GM19467 (cell line): ENCODE results near the gene TRMT61A.
"Not testable (repeated sequence)": the region's sequence is repeated elsewhere in the genome, so short reads cannot be mapped to it uniquely, and the experiment has no call there.

Experiments used
- ATAC-seq: cut with Tn5 transposase; IDR thresholded peaks from one replicate; pipeline ENCODE4 v1.9.1; 2021; ENCODE audit warnings: mild to moderate bottlenecking, moderate library complexity; ENCODE audit not compliant: unreplicated experiment

TRMT61A gene

GRCh38 chr14:103508521-103509329, 20.3 kb upstream of the TRMT61A start:
- no peak for ATAC-seq

GRCh38 chr14:103509864-103510723, 18.9 kb upstream of the TRMT61A start:
- ATAC-seq = no peak

GRCh38 chr14:103510724-103511693, 18.0 kb upstream of the TRMT61A start:
- no peak for ATAC-seq

- not testable (repeated sequence) for ATAC-seq
Measured at GRCh38 chr14:103512180-103512579, 16.8 kb upstream of the TRMT61A start.

GRCh38 chr14:103512701-103513611, 16.0 kb upstream of the TRMT61A start:
- ATAC-seq = no peak

- no peak for ATAC-seq
Measured at GRCh38 chr14:103514596-103515421, 14.2 kb upstream of the TRMT61A start.

- no peak for ATAC-seq
Measured at GRCh38 chr14:103516426-103517173, 12.4 kb upstream of the TRMT61A start.

GRCh38 chr14:103517174-103517566, 11.8 kb upstream of the TRMT61A start:
- ATAC-seq = no peak

GRCh38 chr14:103517721-103518421, 11.1 kb upstream of the TRMT61A start:
- no peak for ATAC-seq

- no peak for ATAC-seq
Measured at GRCh38 chr14:103518422-103519042, 10.5 kb upstream of the TRMT61A start.

GRCh38 chr14:103519043-103519836, 9.8 kb upstream of the TRMT61A start:
- no peak for ATAC-seq

- ATAC-seq = no peak
Measured at GRCh38 chr14:103519837-103520212, 9.2 kb upstream of the TRMT61A start.

- ATAC-seq = no peak
Measured at GRCh38 chr14:103520269-103520656, 8.7 kb upstream of the TRMT61A start.

GRCh38 chr14:103520657-103521437, 8.1 kb upstream of the TRMT61A start:
- no peak for ATAC-seq

- ATAC-seq = no peak
Measured at GRCh38 chr14:103521438-103521950, 7.5 kb upstream of the TRMT61A start.
